Measurements from ENCODE around the gene C10orf88. TPM values are rescaled to one million over a fixed set of nuclear protein-coding genes. Genes with fewer than 3 reads are reported as not detected.

C10orf88 gene
- total and polyA plus RNA-seq, 7 donors = 4.1 to 9.5 (median 6.3) TPM

- intact Hi-C loops (cut with DNase I) = loop anchor here in 1 of 2 donors (10.0 kb wide), 1 partner anchor 197 kb away; the partner anchor contains the start of gene BUB3
- whole genome bisulfite sequencing, 3 donors = 79 to 85% (median 80%) methylated on average over 5 of the region's 5 CpGs
- DNase-seq = no peak
- ATAC-seq = no peak
- no peaks in the 10 kb centered on the region for H3K9me3 ChIP-seq
- peaks cover 2% of the 10 kb centered on the region for H3K4me1 ChIP-seq
- no peak overlapping the region for H3K27ac ChIP-seq
- no peak for TF ChIP-seq CTCF (IDR thresholded peaks at IDR 0.05)
- no peaks in the 10 kb centered on the region for H3K36me3 ChIP-seq (ENCODE audit: insufficient read depth in 1 of 2, low read depth in 1 of 2)
- H3K4me3 ChIP-seq = no peak overlapping the region
- H3K27me3 ChIP-seq (ENCODE audit: insufficient read depth in 3 of 3, low read length in 2 of 3) = no peaks in the 10 kb centered on the region
These were observed 3.4 kb upstream of the C10orf88 start for GRCh38 chr10:122957474-122957873.

DNA sequence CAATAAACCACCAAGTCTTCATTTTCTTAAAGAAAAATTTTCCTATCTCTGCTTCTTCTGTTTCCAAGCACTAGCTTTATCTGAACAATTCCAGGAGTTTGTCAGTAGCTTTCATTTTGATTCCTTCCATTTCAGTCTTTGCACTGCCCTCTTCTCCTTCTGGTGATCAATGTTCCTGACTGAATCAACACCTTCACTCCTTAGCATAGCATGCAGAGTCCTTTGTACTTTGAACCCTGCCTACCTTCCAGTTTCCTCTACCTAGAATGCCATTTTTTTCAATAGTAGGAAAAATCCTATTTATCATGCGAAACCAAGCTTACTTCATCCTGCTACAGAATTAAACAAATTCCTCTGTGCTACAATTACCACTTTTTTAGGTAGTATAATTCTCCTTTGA lies 1.9 kb upstream of the C10orf88 start:
- TF ChIP-seq CTCF (IDR thresholded peaks at IDR 0.05) = no peak
- intact Hi-C loops (cut with DNase I) = loop anchor here in 1 of 2 donors (10.0 kb wide), 1 partner anchor 199 kb away; the partner anchor contains the start of gene BUB3
- Histone ChIP-seq H3K27me3 (ENCODE audit: insufficient read depth in 3 of 3, low read length in 2 of 3) (no peaks in the 10 kb centered on the region), H3K27ac (no peak overlapping the region), H3K9me3 (no peaks in the 10 kb centered on the region), H3K4me1 (peaks cover 2% of the 10 kb centered on the region), H3K4me3 (no peak overlapping the region), H3K36me3 (ENCODE audit: insufficient read depth in 1 of 2, low read depth in 1 of 2) (peaks cover 0 to 6% of the 10 kb centered on the region in 2 donors)
- DNase-seq (no peak), ATAC-seq (no peak)
- WGBS, 3 donors = 93 to 97% (median 96%) methylated on average over 1 of the region's 1 CpG

DNA sequence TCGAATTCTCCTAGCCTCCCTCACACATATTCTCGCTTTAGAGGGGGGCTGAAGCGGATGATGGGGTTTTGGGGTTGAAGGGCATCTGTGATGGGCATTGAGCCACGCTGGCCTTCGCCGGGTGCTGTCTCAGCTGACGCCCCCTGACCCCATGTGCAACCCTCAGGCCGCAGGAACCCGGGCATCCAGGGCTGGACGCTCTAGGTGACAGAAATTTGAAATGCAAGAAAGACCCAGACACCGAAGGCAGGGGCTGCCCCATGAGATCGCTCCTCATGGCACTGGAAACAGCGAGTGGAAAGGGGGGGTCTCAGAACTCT lies 664 bp upstream of the C10orf88 start:
- Histone ChIP-seq H3K36me3 (ENCODE audit: insufficient read depth in 1 of 2, low read depth in 1 of 2) (peaks cover 0 to 12% of the 10 kb centered on the region in 2 donors), H3K9me3 (no peaks in the 10 kb centered on the region), H3K4me3 (peak overlapping the region; percentile 87), H3K27me3 (ENCODE audit: insufficient read depth in 3 of 3, low read length in 2 of 3) (no peaks in the 10 kb centered on the region), H3K4me1 (peaks cover 2% of the 10 kb centered on the region), H3K27ac (peak overlapping the region; percentile 84)
- DNase-seq (peak in 1 of 2 donors; percentile 51), ATAC-seq (no peak)
- WGBS, 3 donors = 69 to 70% (median 70%) methylated on average over 13 of the region's 13 CpGs
- no peak for TF ChIP-seq CTCF (IDR thresholded peaks at IDR 0.05)
- intact Hi-C loops (cut with DNase I) = loop anchor here in 1 of 2 donors (10.0 kb wide), 1 partner anchor 200 kb away; the partner anchor contains the start of gene BUB3

DNA sequence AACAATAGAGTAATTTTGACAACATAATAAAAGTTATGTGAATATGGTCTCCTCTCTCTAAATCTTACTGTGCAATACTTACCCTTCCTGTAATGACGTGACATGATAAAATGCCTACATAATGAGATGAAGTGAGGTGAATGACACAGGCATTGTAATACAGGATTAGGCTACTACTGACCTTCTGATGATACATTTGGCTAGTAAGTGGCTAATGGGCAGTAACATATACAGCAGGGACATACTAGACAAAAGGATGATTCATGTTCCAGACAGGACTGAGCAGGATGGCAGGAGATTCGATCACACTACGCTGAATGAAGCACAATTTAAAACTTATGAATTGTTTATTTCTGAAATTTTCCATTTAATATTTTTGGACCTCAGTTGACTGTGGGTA lies 4.7 kb downstream of the C10orf88 start:
- no peak for TF ChIP-seq CTCF (IDR thresholded peaks at IDR 0.05)
- no peaks in the 10 kb centered on the region for H3K4me1 ChIP-seq
- no peaks in the 10 kb centered on the region for H3K9me3 ChIP-seq
- ATAC-seq = no peak
- no peak for DNase-seq
- 96 to 97% (median 97%) methylated on average over 3 of the region's 3 CpGs for WGBS, 3 donors
- no peak overlapping the region for H3K4me3 ChIP-seq
- H3K27ac ChIP-seq = no peak overlapping the region
- H3K27me3 ChIP-seq (ENCODE audit: insufficient read depth in 3 of 3, low read length in 2 of 3) = no peaks in the 10 kb centered on the region
- H3K36me3 ChIP-seq (ENCODE audit: insufficient read depth in 1 of 2, low read depth in 1 of 2) = peaks cover 0 to 58% of the 10 kb centered on the region in 2 donors
- intact Hi-C loops (cut with DNase I) = no loop called here

GRCh38 chr10:122939856-122940543 lies 14.0 kb downstream of the C10orf88 start:
- H3K9me3 ChIP-seq = no peaks in the 10 kb centered on the region
- peaks cover 0 to 47% of the 10 kb centered on the region in 2 donors for H3K36me3 ChIP-seq (ENCODE audit: insufficient read depth in 1 of 2, low read depth in 1 of 2)
- H3K27ac ChIP-seq = no peak overlapping the region
- WGBS, 3 donors = 69 to 82% (median 81%) methylated on average over 1 of the region's 1 CpG
- H3K4me3 ChIP-seq = no peak overlapping the region
- ATAC-seq = no peak
- no peaks in the 10 kb centered on the region for H3K27me3 ChIP-seq (ENCODE audit: insufficient read depth in 3 of 3, low read length in 2 of 3)
- H3K4me1 ChIP-seq = no peaks in the 10 kb centered on the region
- intact Hi-C loops (cut with DNase I) = no loop called here
- no peak for TF ChIP-seq CTCF (IDR thresholded peaks at IDR 0.05)
- DNase-seq = no peak
